HCT116 (cell line): ENCODE measurements around the gene CRADD. TPM values are rescaled to one million over a fixed set of nuclear protein-coding genes. Genes with fewer than 3 reads are reported as not detected.

Experiments used
- ATAC-seq: fragments of 200-7000 bp; cut with Tn5 transposase; 2 replicates; pipeline ENCODE4 v1.9.1; 2020; ENCODE audit warnings: mild to moderate bottlenecking, moderate library complexity
- BruUV-seq: library from RNA; stranded (reverse); fragments of 400-500 nt; replicated peaks from 2 replicates; lab custom pipeline; 2021; lab: Mats Ljungman, UMichigan
- CTCF ChIA-PET: fragments of 300-600 bp; sonication (Branson Sonifier 250); formaldehyde crosslinking; loops from one replicate; lab custom pipeline; 2021; ENCODE audit warnings: antibody characterized with exemption; lab: Charles Lee
- POLR2A ChIA-PET: fragments of 300-600, 350-600 bp; sonication (Branson Sonifier 250); formaldehyde crosslinking; loops from one replicate; lab custom pipeline; 2021; ENCODE audit warnings: antibody characterized with exemption; lab: Charles Lee
- RAD21 ChIA-PET, 2 experiments: fragments of 300-600 bp; sonication (Branson Sonifier 250); formaldehyde crosslinking; loops; one replicate each; lab custom pipeline; 2023; ENCODE audit warnings: low total read pairs in 2 of 2; ENCODE audit not compliant: uncharacterized antibody in 2 of 2, unreplicated experiment in 2 of 2, low non-redundant PET in 1 of 2; lab: Charles Lee
- DNase-seq: peaks from one replicate; pipeline ENCODE4 v3.0.0-alpha.2; 2010; ENCODE audit warnings: low read depth, low spot score
- H2AFZ ChIP-seq: fragments of 200-600 bp; shearing (Covaris generic), sonication (generic); 2 replicates; pipeline ENCODE4 v1.6.1; 2017; ENCODE audit warnings: low read depth, mixed run types, mixed read lengths, antibody characterized with exemption, low read length; ENCODE audit not compliant: poor library complexity, severe bottlenecking
- H3K27ac ChIP-seq: 2 replicates; pipeline ENCODE4 v1.5.1; 2012; ENCODE audit warnings: low read depth, low read length
- H3K27me3 ChIP-seq: fragments of 200-600 bp; sonication (generic); 2 replicates; pipeline ENCODE4 v1.6.1; 2016; ENCODE audit warnings: mixed run types, low read length, mixed read lengths; ENCODE audit not compliant: insufficient read depth
- H3K36me3 ChIP-seq, 2 experiments: fragments of 200-500 bp in 1 of 2; fragments of 200-600 bp in 1 of 2; sonication (Bioruptor generic) in 1 of 2; sonication (generic) in 1 of 2; 2 replicates each; pipeline versions ENCODE4 v1.5.1 to v1.6.1; 2014 to 2016; ENCODE audit warnings: low read length in 2 of 2, inconsistent platforms in 1 of 2, mixed read lengths in 1 of 2, mixed run types in 1 of 2; ENCODE audit not compliant: insufficient read depth in 2 of 2, control insufficient read depth in 1 of 2
- H3K4me1 ChIP-seq, 2 experiments: fragments of 200-600 bp in 1 of 2; sonication (generic) in 1 of 2; 2 replicates each; pipeline versions ENCODE4 v1.5.1 to v1.6.1; 2012 to 2017; ENCODE audit warnings: low read length in 2 of 2, inconsistent platforms in 1 of 2, mild to moderate bottlenecking in 1 of 2, mixed read lengths in 1 of 2, mixed run types in 1 of 2, moderate library complexity in 1 of 2; ENCODE audit not compliant: insufficient read depth in 2 of 2, control insufficient read depth in 1 of 2
- H3K4me2 ChIP-seq: fragments of 200-600 bp; sonication (generic); 2 replicates; pipeline ENCODE4 v1.6.1; 2017; ENCODE audit warnings: mixed run types, low read length, mixed read lengths
- H3K4me3 ChIP-seq, 2 experiments: fragments of 200-600 bp in 1 of 2; sonication (generic) in 1 of 2; replicated peaks in 1 of 2; 2 replicates each; pipeline ENCODE4 v1.5.1; 2011 to 2016; ENCODE audit warnings: low read length in 2 of 2, control low read depth in 1 of 2, low read depth in 1 of 2, mild to moderate bottlenecking in 1 of 2, mixed read lengths in 1 of 2, mixed run types in 1 of 2
- H3K79me2 ChIP-seq: fragments of 200-600 bp; sonication (generic); 2 replicates; pipeline ENCODE4 v1.6.1; 2017; ENCODE audit warnings: mild to moderate bottlenecking, mixed run types, low read length, moderate library complexity, mixed read lengths; ENCODE audit not compliant: insufficient read depth
- H3K9ac ChIP-seq: fragments of 200-600 bp; sonication (generic); 2 replicates; pipeline ENCODE4 v1.6.1; 2016; ENCODE audit warnings: low read length, mixed read lengths
- H3K9me2 ChIP-seq: fragments of 200-600 bp; sonication (generic), shearing (Covaris generic); 2 replicates; pipeline ENCODE4 v1.6.1; 2017; ENCODE audit warnings: mixed run types, mild to moderate bottlenecking, moderate library complexity; ENCODE audit not compliant: insufficient read depth
- H3K9me3 ChIP-seq, 2 experiments: fragments of 200-500 bp in 1 of 2; fragments of 200-600 bp in 1 of 2; sonication (Bioruptor generic) in 1 of 2; sonication (generic) in 1 of 2; 2 replicates each; pipeline ENCODE4 v1.6.1; 2014 to 2017; ENCODE audit warnings: low read length in 2 of 2, mixed read lengths in 2 of 2, inconsistent platforms in 1 of 2, low read depth in 1 of 2, mild to moderate bottlenecking in 1 of 2, mixed run types in 1 of 2, moderate library complexity in 1 of 2; ENCODE audit not compliant: control insufficient read depth in 1 of 2, insufficient read depth in 1 of 2
- H4K20me1 ChIP-seq: fragments of 200-600 bp; sonication (generic), shearing (Covaris generic); 2 replicates; pipeline ENCODE4 v1.6.1; 2017; ENCODE audit warnings: mixed run types, mild to moderate bottlenecking, moderate library complexity; ENCODE audit not compliant: insufficient read depth
- CBX3 ChIP-seq: IDR thresholded peaks from 2 replicates; pipeline ENCODE4 v1.6.1; 2012; ENCODE audit warnings: low read depth
- CEBPB ChIP-seq: IDR thresholded peaks from 2 replicates; pipeline ENCODE4 v1.6.1; 2012; ENCODE audit warnings: low read depth
- ELF1 ChIP-seq: IDR thresholded peaks from 2 replicates; pipeline ENCODE4 v1.6.1; 2012; ENCODE audit warnings: low read depth, borderline replicate concordance
- EZH2 ChIP-seq: fragments of 200-600 bp; sonication (generic); IDR thresholded peaks from 2 replicates; pipeline ENCODE4 v1.6.1; 2017; ENCODE audit warnings: antibody characterized with exemption, mixed run types
- EZH2phosphoT487 ChIP-seq: fragments of 200-600 bp; IDR thresholded peaks from 2 replicates; pipeline ENCODE4 v1.6.1; 2018; ENCODE audit warnings: antibody characterized with exemption, borderline replicate concordance
- FOSL1 ChIP-seq: IDR thresholded peaks from 2 replicates; pipeline ENCODE4 v1.6.1; 2012; ENCODE audit warnings: low read depth
- JUND ChIP-seq: IDR thresholded peaks from 2 replicates; pipeline ENCODE4 v1.6.1; 2012
- POLR2A ChIP-seq: IDR thresholded peaks from 2 replicates; pipeline ENCODE4 v1.7.0; 2011; ENCODE audit warnings: borderline replicate concordance; ENCODE audit not compliant: insufficient read depth, insufficient read length; ENCODE audit errors: extremely low read depth
- RAD21 ChIP-seq: IDR thresholded peaks from 2 replicates; pipeline ENCODE4 v1.6.1; 2012; ENCODE audit warnings: low read depth, mild to moderate bottlenecking
- SIN3A ChIP-seq: IDR thresholded peaks from 2 replicates; pipeline ENCODE4 v1.6.1; 2012; ENCODE audit warnings: low read depth
- SP1 ChIP-seq: IDR thresholded peaks from 2 replicates; pipeline ENCODE4 v1.6.1; 2012; ENCODE audit warnings: low read depth
- SRF ChIP-seq: IDR thresholded peaks from 2 replicates; pipeline ENCODE4 v1.6.1; 2012; ENCODE audit warnings: low read depth
- TCF7L2 ChIP-seq: IDR thresholded peaks from 2 replicates; pipeline ENCODE4 v1.7.0; 2011; ENCODE audit warnings: borderline replicate concordance, inconsistent platforms; ENCODE audit not compliant: insufficient read depth, insufficient read length; ENCODE audit errors: extremely low read depth
- YY1 ChIP-seq: IDR thresholded peaks from 2 replicates; pipeline ENCODE4 v1.6.1; 2011; ENCODE audit warnings: low read length, low read depth, moderate library complexity, mild to moderate bottlenecking; ENCODE audit not compliant: insufficient replicate concordance; ENCODE audit errors: extremely low read depth
- ZBTB33 ChIP-seq: IDR thresholded peaks from 2 replicates; pipeline ENCODE4 v1.6.1; 2011; ENCODE audit warnings: mild to moderate bottlenecking, low read length, moderate library complexity; ENCODE audit not compliant: insufficient replicate concordance; ENCODE audit errors: extremely low read depth
- ZFX ChIP-seq: fragments of 450-650 bp; IDR thresholded peaks from 2 replicates; pipeline ENCODE4 v1.6.1; 2017
- ZNF274 ChIP-seq: fragments of 200-500 bp; sonication (Bioruptor generic); IDR thresholded peaks from 2 replicates; pipeline ENCODE4 v1.6.1; 2014; ENCODE audit warnings: mild to moderate bottlenecking, low read depth, low read length, inconsistent platforms
- intact Hi-C: fragments of 100-400 bp; cut with micrococcal nuclease; formaldehyde crosslinking; loops from 2 replicates; pipeline ENCODE4 v1.10.0; 2022
- total RNA-seq: library from RNA; stranded (reverse); gene quantifications from one replicate; pipeline ENCODE4 v1.2.1, GENCODE V29; 2021; ENCODE audit not compliant: unreplicated experiment
- TF ChIP-seq, protein P1 (sequence below): IDR thresholded peaks from 2 replicates; pipeline ENCODE4 v1.6.1; 2012
- TF ChIP-seq, protein P2 (sequence below): IDR thresholded peaks from 2 replicates; pipeline ENCODE4 v1.6.1; 2012
- TF ChIP-seq, protein P3 (sequence below), 3 experiments: fragments of 200-600 bp in 1 of 3; sonication (generic) in 1 of 3; IDR thresholded peaks in 2 of 3; conservative IDR thresholded peaks in 1 of 3; 2 replicates each; pipeline ENCODE4 v1.5.1; 2012 to 2017; ENCODE audit warnings: low read depth in 2 of 3, low read length in 2 of 3, antibody characterized with exemption in 1 of 3, borderline replicate concordance in 1 of 3, control low read depth in 1 of 3, mild to moderate bottlenecking in 1 of 3, mixed read lengths in 1 of 3, mixed run types in 1 of 3, moderate library complexity in 1 of 3; ENCODE audit not compliant: insufficient read depth in 1 of 3

CRADD gene
- total RNA-seq, 1 experiment from 2014 or later, result 12.2 TPM

GRCh38 chr12:93883436-93884154 lies 206.4 kb downstream of the CRADD start:
- BruUV-seq, result no TSS peak
- intact Hi-C loops, result no loop called here
- Histone ChIP-seq H3K4me3 (no peak overlapping the region), H3K9me2 (no peaks in the 10 kb centered on the region), H3K36me3 (no peaks in the 10 kb centered on the region), H3K4me1 (no peaks in the 10 kb centered on the region), H3K4me2 (no peak overlapping the region), H4K20me1 (no peaks in the 10 kb centered on the region), H2AFZ (no peak overlapping the region), H3K79me2 (no peaks in the 10 kb centered on the region), H3K9me3 (no peaks in the 10 kb centered on the region), H3K27ac (no peak overlapping the region), H3K9ac (no peak overlapping the region), H3K27me3 (no peaks in the 10 kb centered on the region)
- CTCF ChIA-PET, result no interaction called here
- TF ChIP-seq, protein P1, sequence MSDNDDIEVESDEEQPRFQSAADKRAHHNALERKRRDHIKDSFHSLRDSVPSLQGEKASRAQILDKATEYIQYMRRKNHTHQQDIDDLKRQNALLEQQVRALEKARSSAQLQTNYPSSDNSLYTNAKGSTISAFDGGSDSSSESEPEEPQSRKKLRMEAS, result no peak
- TF ChIP-seq ZNF274 (no peak), POLR2A (no peak), CEBPB (no peak), ZBTB33 (no peak), JUND (no peak), SP1 (no peak), EZH2phosphoT487 (no peak), RAD21 (no peak), ELF1 (no peak), SRF (no peak), SIN3A (no peak), CBX3 (no peak), ZFX (no peak), FOSL1 (no peak), YY1 (no peak), EZH2 (no peak), TCF7L2 (no peak)
- TF ChIP-seq, protein P2, sequence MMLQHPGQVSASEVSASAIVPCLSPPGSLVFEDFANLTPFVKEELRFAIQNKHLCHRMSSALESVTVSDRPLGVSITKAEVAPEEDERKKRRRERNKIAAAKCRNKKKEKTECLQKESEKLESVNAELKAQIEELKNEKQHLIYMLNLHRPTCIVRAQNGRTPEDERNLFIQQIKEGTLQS, result no peak
- TF ChIP-seq, protein P3, sequence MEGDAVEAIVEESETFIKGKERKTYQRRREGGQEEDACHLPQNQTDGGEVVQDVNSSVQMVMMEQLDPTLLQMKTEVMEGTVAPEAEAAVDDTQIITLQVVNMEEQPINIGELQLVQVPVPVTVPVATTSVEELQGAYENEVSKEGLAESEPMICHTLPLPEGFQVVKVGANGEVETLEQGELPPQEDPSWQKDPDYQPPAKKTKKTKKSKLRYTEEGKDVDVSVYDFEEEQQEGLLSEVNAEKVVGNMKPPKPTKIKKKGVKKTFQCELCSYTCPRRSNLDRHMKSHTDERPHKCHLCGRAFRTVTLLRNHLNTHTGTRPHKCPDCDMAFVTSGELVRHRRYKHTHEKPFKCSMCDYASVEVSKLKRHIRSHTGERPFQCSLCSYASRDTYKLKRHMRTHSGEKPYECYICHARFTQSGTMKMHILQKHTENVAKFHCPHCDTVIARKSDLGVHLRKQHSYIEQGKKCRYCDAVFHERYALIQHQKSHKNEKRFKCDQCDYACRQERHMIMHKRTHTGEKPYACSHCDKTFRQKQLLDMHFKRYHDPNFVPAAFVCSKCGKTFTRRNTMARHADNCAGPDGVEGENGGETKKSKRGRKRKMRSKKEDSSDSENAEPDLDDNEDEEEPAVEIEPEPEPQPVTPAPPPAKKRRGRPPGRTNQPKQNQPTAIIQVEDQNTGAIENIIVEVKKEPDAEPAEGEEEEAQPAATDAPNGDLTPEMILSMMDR (IDR thresholded peaks at IDR 0.05 in 2 of 3, conservative IDR thresholded peaks at IDR 0.05 in 1 of 3; ENCODE audit: borderline replicate concordance in 1 of 3, insufficient read depth in 1 of 3, low read depth in 2 of 3, low read length in 2 of 3), result no peak
- POLR2A ChIA-PET, result no interaction called here
- RAD21 ChIA-PET, result no interaction called here
- ATAC-seq (no peak), DNase-seq (no peak)
